Peyer's patch (tissue), 4 donors: Measurements from ENCODE around the gene SLC26A9.

Experiments
- CTCF ChIP-seq, 6 experiments: fragments of 450-650 bp in 4 of 6; fragments of 200-600 bp in 2 of 6; sonication (generic) in 1 of 6; IDR thresholded peaks; one replicate each; pipeline ENCODE4 v1.5.1; 2017 to 2019; ENCODE audit warnings: antibody characterized with exemption in 6 of 6, mild to moderate bottlenecking in 3 of 6, moderate library complexity in 1 of 6
- POLR2A ChIP-seq, 2 donors: fragments of 450-650 bp; IDR thresholded peaks; one replicate each; pipeline ENCODE4 v1.5.1; 2017; ENCODE audit warnings: antibody characterized with exemption in 2 of 2, mild to moderate bottlenecking in 2 of 2, moderate library complexity in 2 of 2

GRCh38 chr1:205981257-205981656 lies 38.0 kb upstream of the SLC26A9 start:
- TF ChIP-seq CTCF (IDR thresholded peaks at IDR 0.05) (no peak), POLR2A (IDR thresholded peaks at IDR 0.05) (no peak)
